Osteoblast (primary cell): Measurements from ENCODE around the gene CNTN3. TPM values are rescaled to one million over a fixed set of nuclear protein-coding genes. Genes with fewer than 3 reads are reported as not detected.

Source experiments
- DNase-seq: peaks from one replicate; pipeline ENCODE4 v3.0.0; 2011; ENCODE audit warnings: low spot score, mixed read lengths; ENCODE audit not compliant: insufficient read length; ENCODE audit errors: missing footprints
- H2AFZ ChIP-seq: 2 replicates; pipeline ENCODE4 v1.6.0; 2011; ENCODE audit warnings: mild to moderate bottlenecking, low read length
- H3K27ac ChIP-seq: 2 replicates; pipeline ENCODE4 v1.5.1; 2011; ENCODE audit warnings: mild to moderate bottlenecking, low read depth, low read length, moderate library complexity
- H3K27me3 ChIP-seq: 2 replicates; pipeline ENCODE4 v1.6.0; 2012; ENCODE audit warnings: mild to moderate bottlenecking, control low read depth, inconsistent platforms, low read length, moderate library complexity; ENCODE audit not compliant: insufficient read depth
- H3K36me3 ChIP-seq: 2 replicates; pipeline ENCODE4 v1.5.1; 2011; ENCODE audit warnings: mild to moderate bottlenecking, low read length, control low read depth, moderate library complexity; ENCODE audit not compliant: insufficient read depth
- H3K4me1 ChIP-seq: 2 replicates; pipeline ENCODE4 v1.5.1; 2011; ENCODE audit warnings: mild to moderate bottlenecking, low read length, control low read depth, moderate library complexity; ENCODE audit not compliant: insufficient read depth
- H3K4me2 ChIP-seq: 2 replicates; pipeline ENCODE4 v1.6.0; 2011; ENCODE audit warnings: mild to moderate bottlenecking, low read length; ENCODE audit not compliant: insufficient read depth
- H3K4me3 ChIP-seq: fragments of 200-600 bp; sonication (generic); 3 replicates; pipeline ENCODE4 v1.5.1; 2012; ENCODE audit warnings: mild to moderate bottlenecking, low read length, inconsistent platforms; ENCODE audit not compliant: insufficient read depth
- H3K79me2 ChIP-seq: 2 replicates; pipeline ENCODE4 v1.6.0; 2012; ENCODE audit warnings: mild to moderate bottlenecking, low read length, control low read depth, inconsistent platforms; ENCODE audit not compliant: insufficient read depth
- H3K9me3 ChIP-seq: 2 replicates; pipeline ENCODE4 v1.5.1; 2011; ENCODE audit warnings: low read depth, low read length, control low read depth
- H4K20me1 ChIP-seq: 2 replicates; pipeline ENCODE4 v1.6.0; 2012; ENCODE audit warnings: mild to moderate bottlenecking, low read length, control low read depth; ENCODE audit not compliant: insufficient read depth
- total RNA-seq: library from RNA; depleted of rRNA; stranded (reverse); fragments of >200 nt; gene quantifications from 2 replicates; pipeline ENCODE4 v1.2.3, GENCODE V29; 2012
- TF ChIP-seq, protein P1 (sequence below): IDR thresholded peaks from 2 replicates; pipeline ENCODE4 v1.5.1; 2011; ENCODE audit warnings: mild to moderate bottlenecking, low read depth, low read length, moderate library complexity; ENCODE audit errors: extremely low read depth

CNTN3 gene
- total RNA-seq, 1 donor = 0.36 TPM

DNA sequence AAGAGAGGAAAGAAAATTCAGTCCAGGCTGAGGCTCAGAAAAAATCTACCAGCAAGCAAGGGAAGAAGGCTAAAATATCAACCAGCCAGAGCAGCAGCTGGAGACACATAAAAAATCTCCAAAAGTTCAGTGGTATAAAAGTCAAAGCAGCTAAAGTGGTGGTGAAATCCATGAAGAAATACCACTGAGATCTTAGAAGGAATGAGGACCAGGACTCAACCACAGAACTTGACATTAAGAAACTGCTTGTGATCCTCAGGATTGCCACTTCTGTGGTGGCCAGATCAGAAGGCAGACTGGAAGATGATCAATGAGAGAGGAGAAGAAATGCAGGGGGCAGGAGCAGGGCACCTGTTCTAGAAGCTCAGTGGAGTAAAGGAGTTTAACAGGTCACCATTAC is 22.5 kb downstream of the CNTN3 start:
- no peaks in the 10 kb centered on the region for H3K27me3 ChIP-seq
- H3K27ac ChIP-seq = no peak overlapping the region
- H4K20me1 ChIP-seq = no peaks in the 10 kb centered on the region
- H2AFZ ChIP-seq = no peak overlapping the region
- no peaks in the 10 kb centered on the region for H3K4me1 ChIP-seq
- no peaks in the 10 kb centered on the region for H3K36me3 ChIP-seq
- no peak overlapping the region for H3K4me3 ChIP-seq
- DNase-seq = no peak
- TF ChIP-seq, protein P1, sequence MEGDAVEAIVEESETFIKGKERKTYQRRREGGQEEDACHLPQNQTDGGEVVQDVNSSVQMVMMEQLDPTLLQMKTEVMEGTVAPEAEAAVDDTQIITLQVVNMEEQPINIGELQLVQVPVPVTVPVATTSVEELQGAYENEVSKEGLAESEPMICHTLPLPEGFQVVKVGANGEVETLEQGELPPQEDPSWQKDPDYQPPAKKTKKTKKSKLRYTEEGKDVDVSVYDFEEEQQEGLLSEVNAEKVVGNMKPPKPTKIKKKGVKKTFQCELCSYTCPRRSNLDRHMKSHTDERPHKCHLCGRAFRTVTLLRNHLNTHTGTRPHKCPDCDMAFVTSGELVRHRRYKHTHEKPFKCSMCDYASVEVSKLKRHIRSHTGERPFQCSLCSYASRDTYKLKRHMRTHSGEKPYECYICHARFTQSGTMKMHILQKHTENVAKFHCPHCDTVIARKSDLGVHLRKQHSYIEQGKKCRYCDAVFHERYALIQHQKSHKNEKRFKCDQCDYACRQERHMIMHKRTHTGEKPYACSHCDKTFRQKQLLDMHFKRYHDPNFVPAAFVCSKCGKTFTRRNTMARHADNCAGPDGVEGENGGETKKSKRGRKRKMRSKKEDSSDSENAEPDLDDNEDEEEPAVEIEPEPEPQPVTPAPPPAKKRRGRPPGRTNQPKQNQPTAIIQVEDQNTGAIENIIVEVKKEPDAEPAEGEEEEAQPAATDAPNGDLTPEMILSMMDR = no peak
- H3K4me2 ChIP-seq = no peak overlapping the region
- H3K79me2 ChIP-seq = no peaks in the 10 kb centered on the region
- no peaks in the 10 kb centered on the region for H3K9me3 ChIP-seq

DNA sequence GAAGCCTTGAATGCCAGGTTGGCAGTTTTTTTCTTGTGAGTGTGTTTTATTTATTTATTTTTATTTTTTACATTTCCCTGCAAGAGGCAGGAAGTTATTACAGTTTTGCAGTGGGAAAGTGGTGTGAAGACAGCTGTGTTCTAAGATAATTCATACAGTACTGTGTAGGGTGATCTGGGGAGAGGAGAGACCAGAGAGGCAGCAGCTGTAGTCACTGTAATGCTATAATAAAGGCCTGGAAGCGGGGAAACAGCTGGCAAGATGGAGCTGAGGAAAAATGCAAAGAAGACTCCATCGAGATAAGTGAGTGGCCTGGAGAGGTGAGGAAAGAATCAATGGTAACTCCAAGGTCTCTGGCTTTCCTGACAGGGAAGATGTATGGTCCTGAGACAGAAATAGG is 23.1 kb downstream of the CNTN3 start:
- H3K4me2 ChIP-seq = no peak overlapping the region
- no peak overlapping the region for H3K27ac ChIP-seq

DNA sequence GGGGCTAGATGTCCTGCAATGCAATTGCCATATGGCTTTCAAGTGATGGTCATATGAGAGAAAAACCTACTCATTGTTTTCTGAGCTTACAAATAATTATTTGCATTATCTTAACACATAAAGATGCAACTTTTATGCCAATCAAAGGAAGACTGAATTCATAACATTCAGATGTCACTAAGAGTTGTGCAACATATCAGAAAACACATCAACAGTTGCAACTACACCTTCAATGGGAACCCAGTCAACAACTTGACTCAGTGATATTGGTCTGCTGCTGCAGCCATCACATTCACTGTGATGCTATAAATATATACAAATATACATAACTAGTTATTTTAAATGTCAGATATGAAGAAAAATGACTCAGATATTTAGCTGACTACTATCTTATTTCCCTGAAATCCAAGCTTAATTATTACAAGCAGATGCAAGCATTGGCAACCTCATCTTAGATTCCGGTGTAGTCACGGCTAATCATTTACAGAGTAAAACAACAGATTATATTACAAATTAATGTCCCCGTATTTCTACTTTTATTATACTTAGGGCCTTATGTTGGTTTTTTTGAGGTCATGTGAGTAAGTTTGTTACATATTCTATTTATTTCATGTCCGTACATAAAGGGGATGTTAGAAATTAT is 23.7 kb downstream of the CNTN3 start:
- TF ChIP-seq, protein P1 = no peak
- Histone ChIP-seq H4K20me1 (no peaks in the 10 kb centered on the region), H3K4me3 (no peak overlapping the region), H3K4me1 (no peaks in the 10 kb centered on the region), H3K79me2 (no peaks in the 10 kb centered on the region), H3K4me2 (no peak overlapping the region), H2AFZ (no peak overlapping the region), H3K9me3 (no peaks in the 10 kb centered on the region), H3K27ac (no peak overlapping the region), H3K36me3 (no peaks in the 10 kb centered on the region), H3K27me3 (no peaks in the 10 kb centered on the region)
- no peak for DNase-seq

More for the DNA sequence above, 23.1 kb downstream of the CNTN3 start:
- H3K36me3 ChIP-seq = no peaks in the 10 kb centered on the region
- no peaks in the 10 kb centered on the region for H3K9me3 ChIP-seq
- no peak overlapping the region for H2AFZ ChIP-seq
- H3K4me1 ChIP-seq = no peaks in the 10 kb centered on the region
- DNase-seq = no peak
- H3K79me2 ChIP-seq = no peaks in the 10 kb centered on the region
- no peaks in the 10 kb centered on the region for H3K27me3 ChIP-seq
- TF ChIP-seq, protein P1 = no peak
- no peaks in the 10 kb centered on the region for H4K20me1 ChIP-seq
- no peak overlapping the region for H3K4me3 ChIP-seq

DNA sequence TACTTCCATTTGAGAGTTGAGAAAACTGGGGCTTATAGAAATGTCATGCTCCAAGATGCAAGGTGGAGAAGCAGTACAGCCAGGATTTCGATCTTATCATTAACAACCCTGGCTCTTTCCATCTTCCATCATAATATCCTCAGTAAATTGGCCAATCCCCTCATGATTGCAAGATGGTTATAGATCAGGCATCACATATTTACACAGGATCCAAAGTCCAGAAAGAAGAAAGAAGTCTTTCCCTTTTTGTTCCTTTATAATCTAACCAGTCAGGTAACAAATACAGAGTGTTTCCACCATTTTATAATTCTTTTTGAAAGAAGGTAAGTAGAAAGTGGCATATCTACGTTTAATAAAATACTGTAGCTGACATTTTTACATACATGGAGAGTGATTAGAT is 29.7 kb downstream of the CNTN3 start:
- TF ChIP-seq, protein P1 = no peak
- no peak overlapping the region for H3K4me3 ChIP-seq
- no peak overlapping the region for H3K4me2 ChIP-seq
- H3K79me2 ChIP-seq = no peaks in the 10 kb centered on the region
- H2AFZ ChIP-seq = no peak overlapping the region
- no peaks in the 10 kb centered on the region for H3K4me1 ChIP-seq
- no peak overlapping the region for H3K27ac ChIP-seq
- no peaks in the 10 kb centered on the region for H3K36me3 ChIP-seq
- H4K20me1 ChIP-seq = no peaks in the 10 kb centered on the region
- H3K27me3 ChIP-seq = no peaks in the 10 kb centered on the region
- DNase-seq = no peak
- H3K9me3 ChIP-seq = no peaks in the 10 kb centered on the region
